ENCODE data around the gene ADRA2C. TPM values are rescaled to one million over a fixed set of nuclear protein-coding genes. Genes with fewer than 3 reads are reported as not detected.

Gene ADRA2C
- total and polyA plus RNA-seq, 7 donors, result 0.33 to 5.2 (median 1.2) TPM; not detected in 2

DNA sequence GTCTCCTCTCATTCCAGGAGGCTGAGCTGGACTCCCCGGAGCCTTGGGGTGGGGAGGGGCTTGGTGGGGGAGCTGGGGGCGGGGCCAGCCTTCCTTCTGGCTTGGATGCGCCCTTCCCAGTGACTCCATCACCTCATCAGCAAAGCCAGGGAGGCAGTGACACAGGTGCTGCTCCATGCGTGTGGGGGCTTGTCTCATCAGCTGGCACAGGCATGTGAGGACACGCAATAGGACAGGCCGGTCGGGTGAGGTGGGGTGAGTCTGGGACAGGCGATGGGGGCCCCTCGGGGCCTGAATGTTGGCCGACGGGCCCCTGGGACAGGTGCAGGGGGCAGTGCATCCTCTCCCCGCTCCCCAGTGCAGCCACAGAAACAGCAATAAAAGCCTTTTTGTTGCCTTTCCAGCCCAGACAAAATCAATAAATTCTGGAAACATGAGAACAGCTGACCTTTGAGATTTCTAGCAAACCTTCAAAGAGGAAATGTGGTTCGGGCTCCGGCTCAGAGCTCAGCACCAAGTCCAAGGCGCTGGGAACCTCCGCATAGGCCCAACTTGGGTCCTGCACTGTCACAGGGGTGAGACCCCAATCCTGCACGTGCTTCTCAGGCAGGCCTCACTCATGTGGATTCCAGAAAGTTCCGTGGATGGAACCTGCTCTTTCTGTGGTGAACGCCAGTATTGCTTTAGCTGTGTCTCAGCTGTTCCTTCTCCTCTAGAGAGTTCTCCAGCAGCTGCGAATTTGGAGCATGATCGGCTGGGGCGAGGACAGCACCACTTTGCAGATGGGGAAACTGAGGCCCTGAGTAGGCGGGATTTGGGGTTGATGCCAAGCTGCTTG is 18.5 kb downstream of the ADRA2C start:
- 41 to 64% methylated on average over 23 of the region's 23 CpGs for WGBS, 2 donors
- Histone ChIP-seq H3K27ac (no peak overlapping the region), H3K4me3 (no peak overlapping the region), H3K9me3 (no peaks in the 10 kb centered on the region), H3K4me1 (no peaks in the 10 kb centered on the region), H3K36me3 (no peaks in the 10 kb centered on the region), H3K27me3 (peaks cover 3 to 50% (median 6%) of the 10 kb centered on the region in 3 donors)
- intact Hi-C loops (cut with DNase I), result no loop called here
- no peak for DNase-seq
- TF ChIP-seq EP300 (IDR thresholded peaks at IDR 0.05), result no peak
- TF ChIP-seq, protein P1, sequence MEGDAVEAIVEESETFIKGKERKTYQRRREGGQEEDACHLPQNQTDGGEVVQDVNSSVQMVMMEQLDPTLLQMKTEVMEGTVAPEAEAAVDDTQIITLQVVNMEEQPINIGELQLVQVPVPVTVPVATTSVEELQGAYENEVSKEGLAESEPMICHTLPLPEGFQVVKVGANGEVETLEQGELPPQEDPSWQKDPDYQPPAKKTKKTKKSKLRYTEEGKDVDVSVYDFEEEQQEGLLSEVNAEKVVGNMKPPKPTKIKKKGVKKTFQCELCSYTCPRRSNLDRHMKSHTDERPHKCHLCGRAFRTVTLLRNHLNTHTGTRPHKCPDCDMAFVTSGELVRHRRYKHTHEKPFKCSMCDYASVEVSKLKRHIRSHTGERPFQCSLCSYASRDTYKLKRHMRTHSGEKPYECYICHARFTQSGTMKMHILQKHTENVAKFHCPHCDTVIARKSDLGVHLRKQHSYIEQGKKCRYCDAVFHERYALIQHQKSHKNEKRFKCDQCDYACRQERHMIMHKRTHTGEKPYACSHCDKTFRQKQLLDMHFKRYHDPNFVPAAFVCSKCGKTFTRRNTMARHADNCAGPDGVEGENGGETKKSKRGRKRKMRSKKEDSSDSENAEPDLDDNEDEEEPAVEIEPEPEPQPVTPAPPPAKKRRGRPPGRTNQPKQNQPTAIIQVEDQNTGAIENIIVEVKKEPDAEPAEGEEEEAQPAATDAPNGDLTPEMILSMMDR (IDR thresholded peaks at IDR 0.05), result no peak
- TF ChIP-seq POLR2AphosphoS5 (IDR thresholded peaks at IDR 0.05), result no peak
- TF ChIP-seq POLR2A (IDR thresholded peaks at IDR 0.05), result no peak

DNA sequence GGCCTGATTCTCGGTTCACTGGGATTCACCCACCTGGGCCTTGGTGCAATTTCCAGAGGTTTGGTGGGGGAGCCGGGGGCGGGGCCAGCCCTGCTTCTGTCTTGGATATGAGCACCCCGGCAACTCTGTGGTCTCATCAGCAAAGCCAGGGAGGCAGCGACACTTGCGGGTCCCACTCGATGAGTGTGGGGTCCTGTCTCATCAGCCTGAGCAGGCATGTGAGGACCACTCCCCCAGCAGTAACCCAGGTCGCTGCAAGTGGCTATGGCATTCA is 19.0 kb downstream of the ADRA2C start:
- intact Hi-C loops (cut with DNase I), result no loop called here
- Histone ChIP-seq H3K4me1 (no peaks in the 10 kb centered on the region), H3K36me3 (no peaks in the 10 kb centered on the region), H3K27ac (no peak overlapping the region), H3K4me3 (no peak overlapping the region), H3K27me3 (peaks cover 3 to 46% (median 6%) of the 10 kb centered on the region in 3 donors), H3K9me3 (no peaks in the 10 kb centered on the region)
- TF ChIP-seq POLR2AphosphoS5 (IDR thresholded peaks at IDR 0.05) (no peak), EP300 (IDR thresholded peaks at IDR 0.05) (no peak), POLR2A (IDR thresholded peaks at IDR 0.05) (no peak)
- TF ChIP-seq, protein P1 (IDR thresholded peaks at IDR 0.05), result no peak
- no peak for DNase-seq
- WGBS, 2 donors, result 82% methylated on average over 8 of the region's 8 CpGs

DNA sequence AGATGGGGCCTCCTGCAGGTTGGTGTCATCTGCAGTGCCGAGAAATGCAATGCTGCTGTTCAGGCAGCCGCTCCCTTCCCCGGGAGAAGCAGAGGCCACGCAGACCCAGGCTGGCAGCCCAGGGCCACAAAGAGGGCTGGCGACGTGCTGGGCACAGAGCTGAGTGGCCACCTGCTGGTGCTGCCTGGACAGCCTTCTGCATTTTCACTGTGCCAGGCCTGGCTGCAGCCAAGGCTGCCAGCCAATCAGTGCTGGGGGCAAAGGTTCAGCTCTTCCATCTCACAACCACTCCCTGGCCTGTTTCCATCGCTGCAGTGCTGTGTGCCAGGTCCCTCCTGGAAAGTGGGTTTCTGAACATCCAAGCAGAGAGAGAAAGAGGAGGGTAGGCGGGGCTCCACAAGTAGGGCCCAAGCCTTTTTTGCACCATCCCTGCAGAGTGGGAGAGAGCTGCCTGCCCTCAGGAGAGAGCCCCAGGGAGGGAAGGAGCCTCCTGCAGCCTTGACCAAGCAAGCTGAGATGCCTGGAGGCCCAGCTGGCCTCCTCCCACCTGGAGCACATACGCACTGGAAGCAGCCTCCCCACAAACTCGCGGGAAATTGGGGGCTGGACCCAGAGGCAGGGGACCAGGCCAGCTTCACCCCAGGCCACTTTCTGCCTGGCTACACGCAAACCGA is 20.1 kb downstream of the ADRA2C start:
- TF ChIP-seq, protein P1 (IDR thresholded peaks at IDR 0.05), result no peak
- no peak for TF ChIP-seq POLR2A (IDR thresholded peaks at IDR 0.05)
- TF ChIP-seq POLR2AphosphoS5 (IDR thresholded peaks at IDR 0.05), result no peak
- no peak for TF ChIP-seq EP300 (IDR thresholded peaks at IDR 0.05)
- no peak overlapping the region for H3K4me3 ChIP-seq
- no peak overlapping the region for H3K27ac ChIP-seq
- 47 to 72% methylated on average over 13 of the region's 13 CpGs for WGBS, 2 donors
- no peaks in the 10 kb centered on the region for H3K9me3 ChIP-seq
- no peak for DNase-seq
- H3K36me3 ChIP-seq, result no peaks in the 10 kb centered on the region
- H3K27me3 ChIP-seq, result peaks cover 3 to 37% (median 6%) of the 10 kb centered on the region in 3 donors
- intact Hi-C loops (cut with DNase I), result no loop called here
- H3K4me1 ChIP-seq, result no peaks in the 10 kb centered on the region

DNA sequence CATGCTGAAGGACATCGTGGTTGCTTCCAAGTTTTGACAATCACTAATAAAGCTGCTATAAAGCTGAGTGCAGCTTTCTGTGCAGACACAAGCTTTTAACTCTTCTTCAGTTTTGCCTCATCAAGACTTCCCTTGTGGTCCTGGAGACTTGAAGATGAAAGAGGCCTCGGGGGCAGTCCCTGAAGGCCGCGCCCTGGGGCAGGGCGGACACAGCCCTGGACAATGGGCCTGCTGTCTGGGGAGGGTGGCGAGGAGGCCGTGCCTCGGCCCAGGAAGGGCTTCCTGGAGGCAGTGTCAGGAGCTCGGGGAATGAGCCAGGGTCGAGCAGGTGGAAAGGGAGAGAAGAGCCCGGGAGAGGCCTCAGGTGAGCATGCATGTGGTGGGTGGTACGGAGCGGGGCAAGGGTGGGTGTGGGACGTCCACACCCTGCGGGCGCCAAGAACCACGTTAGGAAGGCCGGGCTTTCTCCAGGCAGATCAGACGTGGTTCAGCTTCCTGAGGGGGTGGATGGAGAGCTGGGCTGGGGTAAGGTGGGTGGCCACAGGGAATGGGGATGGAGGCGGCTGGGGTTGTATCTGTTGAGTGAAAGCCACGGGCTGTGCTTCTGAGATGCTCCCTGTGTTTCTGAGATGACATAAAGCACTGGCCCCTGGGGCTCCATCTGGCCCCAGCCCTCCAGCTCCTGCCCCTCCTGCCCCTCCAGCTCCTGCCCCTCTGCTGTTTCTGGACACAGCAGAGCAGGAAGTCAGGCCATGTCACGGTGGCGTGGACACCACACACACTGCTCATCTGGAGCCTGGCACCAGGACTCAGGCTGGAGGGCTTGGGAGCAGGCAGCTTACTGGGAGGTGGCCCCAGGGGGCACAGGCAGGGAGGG is 21.5 kb downstream of the ADRA2C start:
- intact Hi-C loops (cut with DNase I), result no loop called here
- no peaks in the 10 kb centered on the region for H3K4me1 ChIP-seq
- H3K27ac ChIP-seq, result no peak overlapping the region
- TF ChIP-seq EP300 (IDR thresholded peaks at IDR 0.05), result no peak
- no peak for TF ChIP-seq POLR2A (IDR thresholded peaks at IDR 0.05)
- TF ChIP-seq, protein P1 (IDR thresholded peaks at IDR 0.05), result no peak
- no peak for TF ChIP-seq POLR2AphosphoS5 (IDR thresholded peaks at IDR 0.05)
- peaks cover 0 to 37% (median 3%) of the 10 kb centered on the region in 3 donors for H3K27me3 ChIP-seq
- H3K9me3 ChIP-seq, result no peaks in the 10 kb centered on the region
- WGBS, 2 donors, result 76 to 77% methylated on average over 23 of the region's 23 CpGs
- H3K36me3 ChIP-seq, result no peaks in the 10 kb centered on the region
- DNase-seq, result no peak
- no peak overlapping the region for H3K4me3 ChIP-seq

Measured in sigmoid colon (tissue), 7 donors.